Measurements from ENCODE around the gene SMIM14. TPM values are rescaled to one million over a fixed set of nuclear protein-coding genes. Genes with fewer than 3 reads are reported as not detected.

The SMIM14 gene
- total and polyA plus RNA-seq, 9 of the 15 experiments (the other 6 are each of a cell fraction or from before 2014, with no cell fraction given): 0.98 to 3.7 (median 2.2) TPM

- TF ChIP-seq ZNF280B (CRISPR knock-in tag; IDR thresholded peaks at IDR 0.05): no peak
- TF ChIP-seq THRAP3 (IDR thresholded peaks at IDR 0.05; ENCODE audit: borderline replicate concordance): no peak
- TF ChIP-seq KLF1 (tag; IDR thresholded peaks at IDR 0.05): no peak
- no peak for TF ChIP-seq ZNF318 (IDR thresholded peaks at IDR 0.05; ENCODE audit: borderline replicate concordance in 1 of 2, low read depth in 1 of 2)
- no peak for TF ChIP-seq IRF9 (tag; IDR thresholded peaks at IDR 0.05)
- no peak for TF ChIP-seq KHSRP (IDR thresholded peaks at IDR 0.05)
- no peak for TF ChIP-seq E2F5 (CRISPR knock-in tag; IDR thresholded peaks at IDR 0.05)
Measured at GRCh38 chr4:39502019-39502663, 136.5 kb downstream of the SMIM14 start (continued).

All from K562 (cell line).